ENCODE results near the gene RPS3.

Gene RPS3

GRCh38 chr11:75450826-75451821 is 51.8 kb downstream of the RPS3 start:
- Histone ChIP-seq H3K27ac (ENCODE audit: low read depth, low read length) (no peak overlapping the region), H3K4me3 (ENCODE audit: low read length) (no peak overlapping the region), H3K27me3 (ENCODE audit: insufficient read depth, low read length) (no peaks in the 10 kb centered on the region), H3K9ac (ENCODE audit: low read depth, low read length) (no peak overlapping the region), H3K36me3 (ENCODE audit: insufficient read depth, low read length) (no peaks in the 10 kb centered on the region), H3K9me3 (ENCODE audit: insufficient read depth, low read depth, low read length) (no peaks in the 10 kb centered on the region), H3K4me1 (ENCODE audit: insufficient read depth, low read length) (no peaks in the 10 kb centered on the region)
- 76% methylated on average over 46 of the region's 46 CpGs for WGBS

GRCh38 chr11:75453916-75454655 is 54.8 kb downstream of the RPS3 start:
- H3K27ac ChIP-seq (ENCODE audit: low read depth, low read length): no peak overlapping the region
- no peaks in the 10 kb centered on the region for H3K36me3 ChIP-seq (ENCODE audit: insufficient read depth, low read length)
- H3K27me3 ChIP-seq (ENCODE audit: insufficient read depth, low read length): no peaks in the 10 kb centered on the region
- WGBS: 93% methylated on average over 8 of the region's 9 CpGs
- H3K4me3 ChIP-seq (ENCODE audit: low read length): no peak overlapping the region
- no peaks in the 10 kb centered on the region for H3K4me1 ChIP-seq (ENCODE audit: insufficient read depth, low read length)
- H3K9ac ChIP-seq (ENCODE audit: low read depth, low read length): no peak overlapping the region
- no peaks in the 10 kb centered on the region for H3K9me3 ChIP-seq (ENCODE audit: insufficient read depth, low read depth, low read length)

- no peaks in the 10 kb centered on the region for H3K36me3 ChIP-seq (ENCODE audit: insufficient read depth, low read length)
These were observed 55.7 kb downstream of the RPS3 start for GRCh38 chr11:75454987-75455386.

More at GRCh38 chr11:75454987-75455386, 55.7 kb downstream of the RPS3 start:
- Histone ChIP-seq H3K9me3 (ENCODE audit: insufficient read depth, low read depth, low read length) (no peaks in the 10 kb centered on the region), H3K4me1 (ENCODE audit: insufficient read depth, low read length) (no peaks in the 10 kb centered on the region), H3K27me3 (ENCODE audit: insufficient read depth, low read length) (no peaks in the 10 kb centered on the region), H3K4me3 (ENCODE audit: low read length) (no peak overlapping the region), H3K27ac (ENCODE audit: low read depth, low read length) (no peak overlapping the region), H3K9ac (ENCODE audit: low read depth, low read length) (no peak overlapping the region)
- WGBS: 83% methylated on average over 5 of the region's 5 CpGs
